Measurements from ENCODE around the gene FOXG1.

FOXG1 gene

GRCh38 chr14:28766469-28766955 is at the start of gene FOXG1:
Gene FOXG1, plus strand, starts transcription at chr14:28766787. Its CDS starts 493 bp downstream, at chr14:28767280.
- no peak for DNase-seq

GRCh38 chr14:28719130-28719529 is 47.5 kb upstream of the FOXG1 start:
- DNase-seq, result no peak

GRCh38 chr14:28731358-28731757 is 35.2 kb upstream of the FOXG1 start:
- no peak for DNase-seq

GRCh38 chr14:28742171-28742846 is 24.3 kb upstream of the FOXG1 start:
- no peak for DNase-seq

- DNase-seq, result no peak
Measured at GRCh38 chr14:28744126-28744525, 22.5 kb upstream of the FOXG1 start.

- DNase-seq, result no peak
Measured at GRCh38 chr14:28745176-28745575, 21.4 kb upstream of the FOXG1 start.

- DNase-seq, result no peak
Measured at GRCh38 chr14:28746247-28746646, 20.3 kb upstream of the FOXG1 start.

GRCh38 chr14:28751467-28752058 is 15.0 kb upstream of the FOXG1 start:
- DNase-seq, result no peak

GRCh38 chr14:28754209-28754985 is 12.2 kb upstream of the FOXG1 start:
- no peak for DNase-seq

- no peak for DNase-seq
Measured at GRCh38 chr14:28755198-28755815, 11.3 kb upstream of the FOXG1 start.

- no peak for DNase-seq
Measured at GRCh38 chr14:28755884-28756268, 10.7 kb upstream of the FOXG1 start.

GRCh38 chr14:28756269-28756883 is 10.2 kb upstream of the FOXG1 start:
- DNase-seq, result no peak

GRCh38 chr14:28756884-28757570 is 9.6 kb upstream of the FOXG1 start:
- DNase-seq, result no peak

- DNase-seq, result no peak
Measured at GRCh38 chr14:28757786-28758185, 8.8 kb upstream of the FOXG1 start.

GRCh38 chr14:28758253-28758884 is 8.2 kb upstream of the FOXG1 start:
- DNase-seq, result no peak

GRCh38 chr14:28758885-28759652 is 7.5 kb upstream of the FOXG1 start:
- no peak for DNase-seq

GRCh38 chr14:28759653-28760313 is 6.8 kb upstream of the FOXG1 start:
- no peak for DNase-seq

GRCh38 chr14:28760431-28760996 is 6.1 kb upstream of the FOXG1 start:
- no peak for DNase-seq

GRCh38 chr14:28761438-28762291 is 4.9 kb upstream of the FOXG1 start:
- no peak for DNase-seq
